Activated T-cell treated with anti-CD3 and anti-CD28 coated beads, Interleukin-2, amount 50 U/mL, for 72 hours (primary cell): ENCODE measurements around the gene ACVR2A. TPM values are rescaled to one million over a fixed set of nuclear protein-coding genes. Genes with fewer than 3 reads are reported as not detected.

Source experiments
- ATAC-seq, 2 donors: fragments of 150-1000 bp; cut with Tn5 transposase; replicated peaks in 1 of 2; 2 replicates each; pipeline ENCODE4 v1.10.0; 2021; ENCODE audit warnings: moderate library complexity in 2 of 2, mild to moderate bottlenecking in 1 of 2
- DNase-seq, 2 donors: peaks; one replicate each; pipeline ENCODE4 v3.0.0; 2021 to 2022; ENCODE audit warnings: mixed read lengths in 1 of 2
- H3K27ac Mint-ChIP-seq: one replicate; pipeline ENCODE4 v1.8.0; 2022; ENCODE audit warnings: mild to moderate bottlenecking, moderate library complexity, mixed read lengths
- H3K27me3 Mint-ChIP-seq: one replicate; pipeline ENCODE4 v1.8.0; 2022; ENCODE audit warnings: low read depth, mixed read lengths
- H3K36me3 Mint-ChIP-seq, 2 donors: one replicate each; pipeline ENCODE4 v1.8.0; 2022; ENCODE audit warnings: mixed read lengths in 2 of 2, mild to moderate bottlenecking in 1 of 2; ENCODE audit not compliant: insufficient read depth in 2 of 2
- H3K4me1 Mint-ChIP-seq: one replicate; pipeline ENCODE4 v1.8.0; 2022; ENCODE audit warnings: low read depth, mixed read lengths
- H3K4me3 Mint-ChIP-seq, 2 donors: one replicate each; pipeline ENCODE4 v1.8.0; 2022; ENCODE audit warnings: mild to moderate bottlenecking in 2 of 2, mixed read lengths in 2 of 2, moderate library complexity in 2 of 2
- H3K9me3 Mint-ChIP-seq, 2 donors: one replicate each; pipeline ENCODE4 v1.8.0; 2022; ENCODE audit warnings: mixed read lengths in 2 of 2
- total RNA-seq, 2 donors: library from RNA; stranded (reverse); gene quantifications; one replicate each; pipeline ENCODE4 v1.2.3, GENCODE V29; 2022

Gene ACVR2A
- 1 to 10 TPM; 3.0 to 4.4 TPM for total RNA-seq

- DNase-seq, result peak in 1 of 2 donors; percentile 41
- Mint-ChIP-seq H3K9me3 (no peaks in the 10 kb centered on the region), H3K4me1 (peaks cover 41% of the 10 kb centered on the region), H3K36me3 (peaks cover 2 to 5% of the 10 kb centered on the region in 2 donors), H3K27me3 (peaks cover 29% of the 10 kb centered on the region), H3K4me3 (peak within 1 kb of the TSS; percentile 90 to 91), H3K27ac (peak within 1 kb of the TSS; percentile 86)
- ATAC-seq, result peak; percentile 36 to 37
Observed at GRCh38 chr2:147844697-147845410, at the start of gene ACVR2A. ACVR2A (plus strand) TSS chr2:147845029; CDS start chr2:147845153, 124 bp downstream.

- DNase-seq, result no peak
- no peaks in the 10 kb centered on the region for H3K27me3 Mint-ChIP-seq
- no peak overlapping the region for H3K4me3 Mint-ChIP-seq
- peaks cover 8% of the 10 kb centered on the region for H3K4me1 Mint-ChIP-seq
- no peak for ATAC-seq
- H3K36me3 Mint-ChIP-seq, result no peaks in the 10 kb centered on the region
- H3K27ac Mint-ChIP-seq, result no peak overlapping the region
- peaks cover 0 to 1% of the 10 kb centered on the region in 2 donors for H3K9me3 Mint-ChIP-seq
Observed at GRCh38 chr2:147800316-147800715, 44.5 kb upstream of the ACVR2A start.

GRCh38 chr2:147806846-147807245 lies 38.0 kb upstream of the ACVR2A start:
- no peak for ATAC-seq
- H3K27ac Mint-ChIP-seq, result no peak overlapping the region
- no peaks in the 10 kb centered on the region for H3K4me1 Mint-ChIP-seq
- no peak overlapping the region for H3K4me3 Mint-ChIP-seq
- H3K27me3 Mint-ChIP-seq, result no peaks in the 10 kb centered on the region
- no peaks in the 10 kb centered on the region for H3K9me3 Mint-ChIP-seq
- no peak for DNase-seq
- H3K36me3 Mint-ChIP-seq, result no peaks in the 10 kb centered on the region

GRCh38 chr2:147808520-147808919 lies 36.3 kb upstream of the ACVR2A start:
- Mint-ChIP-seq H3K4me1 (no peaks in the 10 kb centered on the region), H3K9me3 (no peaks in the 10 kb centered on the region), H3K27me3 (no peaks in the 10 kb centered on the region), H3K27ac (no peak overlapping the region), H3K4me3 (no peak overlapping the region), H3K36me3 (no peaks in the 10 kb centered on the region)
- ATAC-seq (no peak), DNase-seq (no peak)

GRCh38 chr2:147810883-147811765 lies 33.7 kb upstream of the ACVR2A start:
- Mint-ChIP-seq H3K4me3 (no peak overlapping the region), H3K36me3 (no peaks in the 10 kb centered on the region), H3K9me3 (no peaks in the 10 kb centered on the region), H3K4me1 (no peaks in the 10 kb centered on the region), H3K27ac (no peak overlapping the region), H3K27me3 (no peaks in the 10 kb centered on the region)
- DNase-seq (no peak), ATAC-seq (no peak)

- Mint-ChIP-seq H3K36me3 (no peaks in the 10 kb centered on the region), H3K9me3 (peaks cover 3 to 7% of the 10 kb centered on the region in 2 donors), H3K4me3 (no peak overlapping the region), H3K4me1 (no peaks in the 10 kb centered on the region), H3K27me3 (peaks cover 12% of the 10 kb centered on the region), H3K27ac (no peak overlapping the region)
- DNase-seq (no peak), ATAC-seq (no peak)
Observed at GRCh38 chr2:147818741-147819140, 26.1 kb upstream of the ACVR2A start.

- Mint-ChIP-seq H3K4me1 (no peaks in the 10 kb centered on the region), H3K4me3 (no peak overlapping the region), H3K9me3 (peaks cover 3 to 9% of the 10 kb centered on the region in 2 donors), H3K36me3 (no peaks in the 10 kb centered on the region), H3K27me3 (peaks cover 3% of the 10 kb centered on the region), H3K27ac (no peak overlapping the region)
- no peak for ATAC-seq
- no peak for DNase-seq
Observed at GRCh38 chr2:147824620-147825019, 20.2 kb upstream of the ACVR2A start.

GRCh38 chr2:147826278-147827087 lies 18.3 kb upstream of the ACVR2A start:
- H3K36me3 Mint-ChIP-seq, result no peaks in the 10 kb centered on the region
- ATAC-seq (no peak), DNase-seq (no peak)
- H3K27me3 Mint-ChIP-seq, result no peaks in the 10 kb centered on the region
- no peak overlapping the region for H3K27ac Mint-ChIP-seq
- peaks cover 3 to 9% of the 10 kb centered on the region in 2 donors for H3K9me3 Mint-ChIP-seq
- H3K4me1 Mint-ChIP-seq, result no peaks in the 10 kb centered on the region
- no peak overlapping the region for H3K4me3 Mint-ChIP-seq

GRCh38 chr2:147827088-147827375 lies 17.8 kb upstream of the ACVR2A start:
- ATAC-seq (no peak), DNase-seq (no peak)
- Mint-ChIP-seq H3K36me3 (no peaks in the 10 kb centered on the region), H3K27me3 (no peaks in the 10 kb centered on the region), H3K4me3 (no peak overlapping the region), H3K27ac (no peak overlapping the region), H3K9me3 (peaks cover under 1 to 7% of the 10 kb centered on the region in 2 donors), H3K4me1 (no peaks in the 10 kb centered on the region)

- DNase-seq (no peak), ATAC-seq (no peak)
- Mint-ChIP-seq H3K4me1 (no peaks in the 10 kb centered on the region), H3K27ac (no peak overlapping the region), H3K9me3 (peaks cover 0 to 2% of the 10 kb centered on the region in 2 donors), H3K4me3 (no peak overlapping the region), H3K27me3 (peaks cover 7% of the 10 kb centered on the region), H3K36me3 (no peaks in the 10 kb centered on the region)
Observed at GRCh38 chr2:147829106-147829505, 15.7 kb upstream of the ACVR2A start.

- ATAC-seq (no peak), DNase-seq (no peak)
- Mint-ChIP-seq H3K9me3 (no peaks in the 10 kb centered on the region), H3K4me3 (no peak overlapping the region), H3K27me3 (peaks cover 23% of the 10 kb centered on the region), H3K4me1 (no peaks in the 10 kb centered on the region), H3K27ac (no peak overlapping the region), H3K36me3 (no peaks in the 10 kb centered on the region)
Observed at GRCh38 chr2:147836099-147836498, 8.7 kb upstream of the ACVR2A start.

- Mint-ChIP-seq H3K4me1 (peaks cover 37% of the 10 kb centered on the region), H3K36me3 (peaks cover 2 to 5% of the 10 kb centered on the region in 2 donors), H3K4me3 (peak overlapping the region; percentile 90 to 91), H3K27me3 (peaks cover 29% of the 10 kb centered on the region), H3K9me3 (no peaks in the 10 kb centered on the region), H3K27ac (peak overlapping the region; percentile 56)
- DNase-seq (no peak), ATAC-seq (no peak)
Observed at GRCh38 chr2:147843391-147843863, 1.4 kb upstream of the ACVR2A start.
